GM23248 (cell line): Measurements from ENCODE around the gene KCNJ12.
"Not testable (repeated sequence)": the region's sequence is repeated elsewhere in the genome, so short reads cannot be mapped to it uniquely, and the experiment has no call there.

ENCODE experiments used
- EZH2 ChIP-seq: fragments of 200-600 bp; sonication (generic); IDR thresholded peaks from 2 replicates; pipeline ENCODE4 v1.6.1; 2018; ENCODE audit warnings: antibody characterized with exemption, mild to moderate bottlenecking; ENCODE audit not compliant: insufficient read depth, poor library complexity, severe bottlenecking
- EZH2phosphoT487 ChIP-seq: fragments of 200-600 bp; sonication (generic); IDR thresholded peaks from 2 replicates; pipeline ENCODE4 v1.6.1; 2018; ENCODE audit warnings: antibody characterized with exemption, moderate library complexity, mild to moderate bottlenecking, low read depth; ENCODE audit not compliant: insufficient read depth

DNA sequence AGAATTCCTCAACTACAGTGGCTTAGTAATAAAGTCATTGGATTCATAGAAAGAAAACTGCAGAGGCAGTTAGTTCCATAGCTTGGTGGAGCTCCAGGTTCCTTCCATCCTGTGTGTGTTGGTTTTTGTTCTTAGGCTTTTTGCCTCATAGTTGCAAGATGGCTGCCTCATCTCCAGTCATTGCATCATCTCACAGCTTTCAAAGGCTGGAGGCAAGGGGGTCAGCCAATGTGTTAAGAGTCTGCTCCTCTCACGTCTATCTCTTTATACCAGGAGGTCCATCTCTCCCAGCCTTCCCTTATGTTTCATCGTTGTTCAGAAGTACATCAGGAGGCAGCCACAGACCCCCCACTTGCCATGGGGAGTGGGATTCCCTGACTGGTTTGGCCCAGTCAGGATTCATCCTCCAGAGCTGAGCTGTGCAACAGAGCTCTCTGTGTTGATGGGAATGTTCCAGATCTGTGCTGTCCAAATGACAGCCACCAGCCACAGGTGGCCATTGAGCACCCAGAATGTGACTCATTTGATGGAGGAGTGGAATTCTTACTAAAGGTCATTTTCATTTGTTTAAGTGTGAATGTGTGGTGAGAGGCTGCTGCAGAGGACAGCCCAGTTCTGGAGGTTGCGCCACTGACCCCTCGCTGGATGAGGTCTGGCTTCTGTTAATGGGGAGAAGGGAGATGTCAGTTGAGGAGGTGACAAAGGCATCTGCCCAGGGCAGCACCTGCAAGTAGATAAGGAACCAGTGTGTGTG, 39.4 kb upstream of the KCNJ12 start:
- TF ChIP-seq EZH2, EZH2phosphoT487: not testable (repeated sequence)
